Endothelial cell of umbilical vein (primary cell): ENCODE results near the gene SLC44A3.

Experiments
- CTCF ChIP-seq, 2 donors: IDR thresholded peaks; 1 replicate in 1 of 2; 2 replicates in 1 of 2; pipeline ENCODE4 v1.5.1; 2011; ENCODE audit warnings: low read length in 2 of 2, mild to moderate bottlenecking in 2 of 2, moderate library complexity in 2 of 2, control low read depth in 1 of 2, inconsistent platforms in 1 of 2, low read depth in 1 of 2; ENCODE audit not compliant: insufficient read depth in 1 of 2; ENCODE audit errors: extremely low read depth in 1 of 2
- EZH2 ChIP-seq: IDR thresholded peaks from 2 replicates; pipeline ENCODE4 v1.6.1; 2012; ENCODE audit warnings: borderline replicate concordance, low read depth, mild to moderate bottlenecking, moderate library complexity, low read length, inconsistent platforms; ENCODE audit not compliant: severe bottlenecking
- GATA2 ChIP-seq: IDR thresholded peaks from 2 replicates; pipeline ENCODE4 v1.7.0; 2011; ENCODE audit warnings: low read depth, mild to moderate bottlenecking, moderate library complexity, mixed read lengths, low read length; ENCODE audit not compliant: insufficient read length, insufficient read depth
- MAX ChIP-seq: IDR thresholded peaks from 2 replicates; pipeline ENCODE4 v1.6.1; 2011; ENCODE audit not compliant: insufficient read depth, insufficient read length
- POLR2A ChIP-seq: IDR thresholded peaks from 2 replicates; pipeline ENCODE4 v1.6.1; 2012; ENCODE audit warnings: low read depth, mild to moderate bottlenecking, control low read depth, low read length
- POLR2AphosphoS5 ChIP-seq: IDR thresholded peaks from 2 replicates; pipeline ENCODE4 v1.6.1; 2012; ENCODE audit warnings: low read depth, mild to moderate bottlenecking, control low read depth, low read length, moderate library complexity; ENCODE audit not compliant: insufficient read depth

- TF ChIP-seq POLR2AphosphoS5 (no peak), CTCF (IDR thresholded peaks at IDR 0.05; ENCODE audit: extremely low read depth in 1 of 2, insufficient read depth in 1 of 2, low read depth in 1 of 2, low read length in 2 of 2) (no peak), EZH2 (no peak), POLR2A (no peak), MAX (no peak), GATA2 (no peak)
These were observed 68.0 kb downstream of the SLC44A3 start for GRCh38 chr1:94888201-94888600.
